Left renal cortex interstitium (tissue), 4 donors: ENCODE results near the gene DNAJC3. TPM values are rescaled to one million over a fixed set of nuclear protein-coding genes. Genes with fewer than 3 reads are reported as not detected.

ENCODE experiments used
- DNase-seq, 4 donors: peaks; one replicate each; pipeline ENCODE4 v3.0.0-alpha.2; 2013; ENCODE audit warnings: low read depth in 4 of 4, low spot score in 2 of 4, missing footprints in 1 of 4
- polyA plus RNA-seq, 4 donors: library from polyadenylated mRNA; unstranded; fragments of 120-200 nt; gene quantifications; one replicate each; pipeline ENCODE4 v1.2.1, GENCODE V29; 2013; ENCODE audit not compliant: insufficient read length in 4 of 4

Gene DNAJC3, protein sequence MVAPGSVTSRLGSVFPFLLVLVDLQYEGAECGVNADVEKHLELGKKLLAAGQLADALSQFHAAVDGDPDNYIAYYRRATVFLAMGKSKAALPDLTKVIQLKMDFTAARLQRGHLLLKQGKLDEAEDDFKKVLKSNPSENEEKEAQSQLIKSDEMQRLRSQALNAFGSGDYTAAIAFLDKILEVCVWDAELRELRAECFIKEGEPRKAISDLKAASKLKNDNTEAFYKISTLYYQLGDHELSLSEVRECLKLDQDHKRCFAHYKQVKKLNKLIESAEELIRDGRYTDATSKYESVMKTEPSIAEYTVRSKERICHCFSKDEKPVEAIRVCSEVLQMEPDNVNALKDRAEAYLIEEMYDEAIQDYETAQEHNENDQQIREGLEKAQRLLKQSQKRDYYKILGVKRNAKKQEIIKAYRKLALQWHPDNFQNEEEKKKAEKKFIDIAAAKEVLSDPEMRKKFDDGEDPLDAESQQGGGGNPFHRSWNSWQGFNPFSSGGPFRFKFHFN
- polyA plus RNA-seq, result 10 to 100 TPM; 32.7 to 45.2 (median 39.8) TPM

DNA sequence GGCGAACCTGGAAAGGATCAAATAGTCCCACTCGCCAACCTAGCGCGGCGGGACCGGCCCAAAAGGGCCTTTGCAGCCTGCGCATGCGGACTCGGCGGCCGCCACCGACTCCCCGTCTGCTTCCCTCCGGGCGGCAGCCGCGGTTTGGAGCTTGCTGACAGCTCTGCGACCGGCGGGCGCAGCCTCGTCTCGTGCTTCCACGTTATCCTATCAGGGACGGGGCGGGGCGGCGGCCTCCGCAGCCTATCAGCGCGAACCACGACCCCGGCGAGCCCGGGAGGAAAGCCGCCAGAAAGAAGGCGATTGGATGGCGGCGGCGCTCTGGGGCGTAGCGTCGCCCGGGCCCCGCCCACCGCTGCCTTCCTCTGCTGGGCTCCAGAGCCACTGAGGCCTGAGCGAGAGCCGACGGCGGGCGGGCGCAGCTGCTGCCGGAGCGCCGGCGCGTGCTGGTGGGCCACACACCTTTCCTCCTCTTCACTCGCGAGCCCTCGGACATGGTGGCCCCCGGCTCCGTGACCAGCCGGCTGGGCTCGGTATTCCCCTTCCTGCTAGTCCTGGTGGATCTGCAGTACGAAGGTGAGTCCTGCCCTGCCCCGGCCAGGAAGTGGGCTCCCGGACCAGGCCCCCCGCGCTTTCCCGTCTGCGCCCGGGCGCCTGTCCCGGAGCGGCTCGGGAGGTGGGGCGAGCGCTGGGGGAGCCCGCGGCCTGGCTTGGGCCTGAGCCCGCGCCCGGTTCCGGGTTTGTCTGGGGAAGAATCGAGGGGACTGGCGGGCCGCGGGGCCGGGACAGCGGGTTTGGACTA, at the start of gene DNAJC3:
Gene DNAJC3 (plus strand): TSS at position 378 of the 802 bp plus-strand sequence. CDS start 117 bp downstream, at position 495.
- DNase-seq, result peak; percentile 87 to 97 (median 93)

DNA sequence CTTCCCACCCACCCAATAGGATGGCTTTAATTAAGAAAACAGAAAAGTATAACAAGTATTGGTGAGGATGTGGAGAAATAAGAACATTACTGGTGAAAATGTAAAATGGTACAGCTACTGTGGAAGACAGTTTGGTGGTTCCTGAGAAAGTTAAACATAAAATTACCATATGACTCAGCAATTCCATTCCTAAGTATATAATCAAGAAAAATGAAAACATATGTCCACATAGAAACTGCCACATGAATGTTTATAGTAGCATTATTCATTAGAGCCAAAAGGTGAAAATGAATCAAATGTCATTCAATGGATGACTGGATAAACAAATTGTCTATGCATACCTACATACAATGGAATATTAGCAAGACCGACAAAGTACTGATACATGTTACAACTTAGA, 49.3 kb upstream of the DNAJC3 start:
- no peak for DNase-seq

DNA sequence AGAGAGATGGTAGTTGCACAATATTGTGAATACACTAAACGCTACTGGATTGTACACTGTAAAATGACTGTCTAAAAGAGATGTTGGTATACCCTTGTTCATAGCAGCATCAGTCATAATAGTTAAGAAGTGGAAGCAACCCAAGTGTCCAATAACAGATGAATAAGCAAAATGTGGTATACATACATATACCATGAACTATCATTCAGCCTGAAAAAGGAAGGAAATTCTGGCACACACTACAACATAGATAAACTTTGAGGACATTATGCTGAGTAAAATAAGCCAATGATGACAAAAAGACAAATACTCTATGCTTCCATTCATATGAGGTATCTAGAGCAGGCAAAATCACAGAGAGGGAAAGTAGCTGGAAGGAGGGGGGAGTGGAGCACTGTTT, 48.5 kb upstream of the DNAJC3 start:
- DNase-seq, result no peak

DNA sequence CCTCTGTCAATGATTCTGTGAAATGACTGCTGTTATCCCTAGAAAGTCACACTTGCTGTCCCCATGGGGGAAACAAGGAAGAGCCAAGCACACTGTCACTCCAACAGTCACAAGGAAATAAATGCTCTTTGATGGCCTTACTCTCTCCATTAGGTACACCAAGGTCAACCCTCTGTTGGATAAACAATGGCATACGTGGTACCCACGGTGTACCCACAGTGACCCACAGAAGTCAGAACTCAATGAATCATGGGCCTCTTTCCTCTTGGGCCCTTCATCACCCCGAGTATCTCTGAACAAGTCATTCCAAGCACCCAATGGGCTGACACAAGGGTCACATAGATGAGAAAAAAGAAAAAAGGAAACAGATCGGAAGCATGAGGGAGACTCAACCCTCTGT, 47.9 kb upstream of the DNAJC3 start:
- no peak for DNase-seq

DNA sequence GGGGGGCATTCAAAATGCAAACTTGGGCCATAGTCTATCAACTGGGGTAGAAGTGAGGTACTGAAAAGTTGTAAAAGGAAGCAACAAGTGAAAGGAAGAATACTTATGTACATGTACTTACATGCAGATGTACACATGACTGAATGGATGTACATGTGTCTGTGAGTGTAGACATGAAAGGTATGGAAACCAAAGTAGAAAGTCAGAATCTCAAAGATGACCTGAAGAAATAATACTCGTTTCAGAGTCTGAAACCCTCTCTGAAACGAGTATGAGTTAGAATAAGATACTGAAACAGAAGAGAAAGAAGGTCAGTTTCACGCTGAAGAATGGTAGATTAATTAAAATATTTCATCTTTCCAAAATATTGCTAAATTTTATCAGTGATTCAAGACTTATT, 46.3 kb upstream of the DNAJC3 start:
- no peak for DNase-seq

DNA sequence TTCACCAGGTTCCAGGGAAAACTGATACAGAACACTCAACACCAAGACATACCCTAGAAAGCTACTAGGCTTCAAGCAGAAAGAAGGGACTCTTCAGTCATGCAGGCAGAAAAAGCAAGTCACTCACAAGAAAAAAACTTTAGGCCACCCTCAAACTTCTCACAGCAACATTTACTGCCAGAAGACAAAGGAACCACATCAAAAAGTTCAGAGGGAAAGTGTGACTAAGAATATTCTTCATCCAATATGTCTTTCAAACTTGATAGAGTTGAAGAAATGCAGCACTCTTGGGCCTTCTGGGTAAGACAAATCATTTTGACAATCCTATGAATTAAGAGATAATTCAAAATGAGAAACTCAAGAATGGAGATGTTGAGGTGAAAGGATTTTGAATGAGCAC, 40.1 kb upstream of the DNAJC3 start:
- no peak for DNase-seq

DNA sequence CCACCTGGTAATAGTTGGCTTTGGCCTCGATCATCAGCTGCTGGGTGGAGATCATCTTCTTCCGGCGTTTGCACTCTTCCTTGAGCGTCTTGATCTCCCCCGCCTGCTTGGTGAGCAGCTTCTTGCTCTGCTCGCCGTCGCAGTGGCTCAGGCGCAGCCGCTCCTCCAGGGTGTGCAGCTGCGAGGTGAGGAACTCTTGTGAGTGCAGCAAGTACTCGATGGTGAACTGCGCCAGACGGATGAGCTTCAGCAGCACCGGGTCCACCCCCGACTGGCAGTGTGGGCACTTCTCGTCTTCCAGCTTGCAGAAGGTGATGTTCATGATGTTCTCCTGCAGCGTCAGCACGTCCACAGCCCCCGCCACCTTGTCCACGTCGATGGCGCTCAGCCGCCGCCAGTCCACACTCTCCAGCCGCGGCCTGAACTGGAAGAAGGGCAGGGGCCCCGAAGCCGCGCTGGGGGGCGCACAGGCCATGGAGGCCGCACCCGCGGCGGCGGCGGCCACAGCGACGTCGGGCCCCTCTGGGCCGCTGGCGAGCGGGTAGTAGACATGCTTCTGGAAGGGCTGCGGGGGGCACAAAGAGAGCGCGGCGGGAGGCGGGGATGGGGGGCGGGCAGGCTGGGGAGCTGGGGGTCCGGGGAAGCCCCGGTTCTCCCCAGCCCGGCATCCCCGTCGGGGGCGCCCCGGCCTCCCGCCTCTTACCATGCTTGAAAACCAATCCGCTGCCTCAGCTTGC, 35.5 kb upstream of the DNAJC3 start:
- DNase-seq, result no peak

DNA sequence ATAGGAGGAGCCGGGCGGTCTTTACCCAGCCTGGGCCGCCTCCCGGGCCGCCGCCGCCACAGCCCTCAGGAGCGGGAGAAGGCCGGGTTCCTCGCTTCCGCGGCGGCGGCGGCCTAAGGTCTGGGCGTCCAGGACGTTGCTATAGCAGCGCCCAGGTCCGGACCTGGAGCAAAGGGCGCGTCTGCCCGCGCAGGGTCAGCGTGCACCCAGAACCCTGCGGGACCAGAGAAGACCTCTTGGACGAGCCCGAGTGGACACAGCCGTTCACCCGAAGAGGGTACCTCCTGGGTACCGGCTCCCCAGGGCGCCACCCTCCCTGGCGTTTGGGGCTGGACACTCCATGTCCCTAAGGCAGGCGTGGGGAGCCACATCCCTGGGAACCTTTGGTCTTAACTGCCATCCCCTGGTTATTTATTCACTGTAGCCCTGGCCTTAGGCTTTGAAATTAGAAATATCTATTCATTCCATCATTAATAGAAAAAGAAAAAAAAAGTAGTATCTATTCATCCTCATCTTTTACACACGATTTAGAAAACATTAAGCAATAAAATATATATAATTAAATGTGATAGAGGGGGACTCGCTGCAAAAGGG, 34.8 kb upstream of the DNAJC3 start:
- peak in 1 of 4 donors; percentile 32 for DNase-seq

DNA sequence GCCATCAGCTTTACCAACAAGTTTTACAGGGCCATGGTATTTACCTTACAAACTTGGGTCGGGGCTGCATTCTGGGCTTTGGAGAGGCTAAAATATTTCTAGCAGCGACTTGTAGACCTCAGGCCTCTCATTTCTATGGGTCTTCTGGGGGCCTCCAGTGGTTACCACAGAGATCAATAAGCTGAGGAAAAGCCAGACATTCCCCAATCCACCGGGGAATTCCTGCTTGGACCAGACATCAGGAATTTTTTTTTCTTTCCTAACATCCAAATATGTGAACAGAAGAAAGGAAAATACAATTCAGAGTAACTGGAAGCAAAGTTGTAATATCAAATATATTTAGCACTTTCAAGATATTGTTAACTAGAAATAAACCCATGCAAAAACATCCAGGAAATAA, 33.9 kb upstream of the DNAJC3 start:
- DNase-seq, result no peak

DNA sequence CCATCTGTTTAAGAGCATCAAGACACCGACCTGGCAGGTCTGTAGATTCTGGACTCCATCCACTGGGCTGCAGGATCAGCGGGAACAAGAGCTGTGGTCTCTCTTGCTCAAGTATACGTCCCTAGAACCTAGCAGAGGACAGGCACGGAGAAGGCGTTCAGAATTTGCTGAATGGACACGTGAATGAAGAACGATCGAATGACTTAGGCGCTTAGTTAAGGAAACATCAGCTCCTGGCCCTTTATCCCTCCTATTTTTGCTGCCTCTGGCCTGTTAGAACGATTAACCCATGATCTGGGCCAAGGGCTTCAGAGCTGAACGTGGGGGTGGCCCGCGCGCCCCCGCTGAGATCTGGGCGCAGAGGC, 33.4 kb upstream of the DNAJC3 start:
- DNase-seq, result no peak

DNA sequence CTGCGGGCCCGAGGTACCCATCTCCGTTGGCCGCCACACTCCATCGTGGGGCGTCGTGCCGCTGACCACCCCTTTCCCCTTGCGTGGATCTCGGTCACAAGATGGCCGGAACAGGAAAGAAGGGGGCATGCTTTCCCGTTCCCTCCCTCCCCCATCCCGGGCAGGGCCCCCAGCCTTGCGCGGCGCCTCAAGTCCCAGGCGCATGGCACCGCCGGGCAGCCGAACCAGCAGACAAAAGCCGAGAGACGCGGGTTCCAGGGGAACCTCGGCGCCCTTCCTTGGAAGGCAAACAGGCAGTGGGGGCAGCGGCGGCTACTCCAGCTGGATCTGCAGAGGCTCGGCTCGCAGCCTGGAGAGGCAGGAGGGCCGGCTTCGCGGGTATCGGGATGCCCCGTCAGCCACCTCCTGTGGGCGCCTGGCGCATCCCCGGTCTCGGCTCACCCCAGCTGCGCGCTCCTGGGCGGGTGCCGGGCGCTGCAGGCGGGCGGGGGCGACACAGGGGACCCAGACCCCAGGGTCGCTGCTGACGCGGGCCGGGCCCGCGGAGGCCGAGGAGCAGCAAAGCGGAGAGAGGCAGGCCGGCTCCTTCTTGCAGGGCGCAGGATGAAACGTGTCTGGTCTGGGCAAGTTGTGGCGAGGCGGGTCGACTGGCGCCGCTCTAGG, 32.9 kb upstream of the DNAJC3 start:
- DNase-seq, result peak in 1 of 4 donors; percentile 54

DNA sequence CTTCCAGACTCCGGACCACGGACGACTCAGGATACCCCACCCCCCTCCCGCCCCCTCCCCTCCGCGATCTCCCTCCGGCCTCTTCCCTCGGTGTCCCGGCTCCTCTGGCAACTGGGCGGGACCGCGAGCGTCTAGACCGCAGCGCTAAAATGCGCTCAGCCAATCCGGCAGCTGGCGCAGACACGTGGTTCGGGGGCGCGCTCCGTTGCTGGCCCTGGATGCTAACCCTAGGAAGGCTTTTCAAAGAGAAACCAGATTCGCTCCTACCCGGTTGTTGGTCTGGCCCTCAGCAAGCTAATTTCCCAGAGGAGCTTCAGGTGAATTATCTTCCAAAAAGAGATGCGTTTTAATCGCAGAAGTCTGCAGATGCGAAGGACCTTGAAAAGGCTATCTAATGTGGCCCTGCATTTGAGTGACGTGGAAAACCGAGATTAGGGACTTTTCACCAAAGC, 32.3 kb upstream of the DNAJC3 start, which contains the start of gene DZIP1:
Gene DZIP1 (minus strand): TSS at position 106 of the 452 bp plus-strand sequence. CDS start 2,677 bp downstream, outside the sequence.
- DNase-seq, result peak in 2 of 4 donors; percentile 75 to 78

DNA sequence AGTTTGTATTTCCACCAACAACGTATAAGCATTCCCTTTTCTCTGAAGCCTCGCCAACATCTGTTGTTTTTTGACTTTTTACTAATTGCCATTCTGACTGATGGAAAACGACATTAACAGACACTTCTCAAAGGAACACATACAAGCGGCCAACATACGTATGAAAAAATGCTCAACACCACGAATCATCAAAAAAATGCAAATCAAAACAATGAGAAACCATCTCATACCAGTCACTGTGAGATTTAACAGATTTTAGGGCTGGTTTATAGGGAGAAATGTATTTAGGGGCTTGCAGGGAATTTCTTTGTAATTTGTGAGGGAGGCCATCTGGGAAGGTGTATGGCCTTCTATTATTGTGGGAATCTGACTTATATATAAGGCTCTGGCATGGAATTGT, 29.6 kb upstream of the DNAJC3 start:
- DNase-seq, result no peak

DNA sequence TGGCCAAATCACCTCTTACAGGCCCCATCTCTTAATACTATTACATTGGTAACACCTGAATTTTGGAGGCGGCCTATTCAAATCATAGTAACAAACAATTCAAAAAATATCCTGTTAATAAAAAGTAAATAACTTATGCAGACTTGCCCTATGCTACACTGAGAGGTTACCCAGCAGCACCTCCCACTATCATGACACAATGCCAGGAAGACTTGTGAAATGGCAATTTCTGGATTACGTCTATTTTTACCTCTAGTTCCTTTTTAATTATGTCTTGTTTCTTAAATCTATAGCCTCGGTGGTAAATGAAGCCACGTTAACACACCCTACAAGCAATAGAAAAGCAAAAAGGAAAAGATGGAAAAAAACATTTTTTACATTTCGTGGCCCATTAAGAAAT, 26.2 kb upstream of the DNAJC3 start:
- no peak for DNase-seq

DNA sequence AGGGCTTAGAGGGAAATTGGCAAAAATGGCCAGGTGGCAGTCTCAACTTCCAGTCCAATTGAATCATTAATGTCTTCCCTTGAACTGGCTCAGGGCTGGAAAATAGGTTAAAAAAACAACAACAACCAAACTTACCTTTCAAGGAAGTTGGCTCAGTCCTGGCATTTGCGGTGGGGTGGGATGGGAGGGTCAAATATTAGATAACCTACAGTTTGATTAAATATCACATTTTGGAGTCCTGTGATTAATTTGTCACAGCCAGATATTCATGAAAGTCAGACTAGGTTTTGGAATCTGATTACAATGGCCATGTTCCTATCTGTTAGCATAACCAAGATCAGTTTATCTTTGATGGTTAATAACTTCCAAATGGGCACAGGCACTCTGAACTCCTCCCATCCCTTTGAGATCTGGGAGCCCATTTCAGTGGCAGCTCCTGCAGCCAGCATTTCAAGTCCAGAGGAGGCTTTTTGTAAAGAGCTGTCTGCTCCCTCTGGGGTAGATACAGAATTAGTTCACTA, 24.6 kb upstream of the DNAJC3 start:
- DNase-seq, result no peak

DNA sequence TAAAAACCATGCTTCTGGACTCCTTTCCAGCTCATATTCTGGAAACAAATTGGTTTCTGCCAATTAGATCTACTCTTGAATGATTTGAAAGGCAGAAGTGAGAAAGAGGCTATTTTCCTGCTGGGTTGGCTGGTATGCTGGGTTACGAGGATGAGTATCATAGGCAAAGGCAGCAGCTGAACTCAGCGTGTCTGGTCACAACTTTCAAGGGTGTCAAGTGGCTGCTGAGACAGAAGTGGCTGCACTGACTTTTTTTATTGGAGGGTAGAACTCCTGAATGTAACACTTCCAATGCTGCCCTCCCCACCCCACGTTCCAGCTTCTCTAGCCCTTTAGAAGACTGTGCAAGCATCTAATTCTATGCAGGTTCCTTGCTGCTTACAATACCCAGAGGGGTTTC, 24.1 kb upstream of the DNAJC3 start:
- no peak for DNase-seq

DNA sequence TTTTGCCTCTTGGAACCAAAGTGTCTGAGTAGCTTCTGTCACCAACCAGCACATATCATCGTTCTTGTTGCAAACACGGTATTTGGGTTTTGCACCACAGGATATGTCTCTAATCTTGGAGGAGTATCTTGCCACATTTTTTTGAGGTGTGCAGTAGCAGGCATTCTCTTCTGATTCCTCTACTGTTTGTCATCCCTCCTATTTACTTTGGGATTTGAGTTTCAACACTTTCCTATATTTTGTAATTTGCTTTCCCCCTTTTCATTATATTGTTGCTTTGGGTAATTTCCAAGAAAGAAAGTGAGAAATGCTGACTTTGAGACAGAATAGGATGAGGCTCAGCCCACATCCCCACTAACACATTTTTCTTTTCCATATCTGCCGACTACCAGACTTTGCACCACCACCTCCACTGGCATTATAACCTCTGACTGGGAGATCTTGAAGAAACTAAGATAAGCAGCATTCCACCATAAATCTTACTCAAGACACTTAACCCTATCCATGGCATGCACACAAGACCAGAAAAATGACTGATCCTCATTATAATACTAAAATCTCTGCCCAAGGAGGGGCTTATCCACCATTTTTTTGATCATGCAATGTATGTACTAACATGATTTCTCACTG, 20.4 kb upstream of the DNAJC3 start:
- no peak for DNase-seq

DNA sequence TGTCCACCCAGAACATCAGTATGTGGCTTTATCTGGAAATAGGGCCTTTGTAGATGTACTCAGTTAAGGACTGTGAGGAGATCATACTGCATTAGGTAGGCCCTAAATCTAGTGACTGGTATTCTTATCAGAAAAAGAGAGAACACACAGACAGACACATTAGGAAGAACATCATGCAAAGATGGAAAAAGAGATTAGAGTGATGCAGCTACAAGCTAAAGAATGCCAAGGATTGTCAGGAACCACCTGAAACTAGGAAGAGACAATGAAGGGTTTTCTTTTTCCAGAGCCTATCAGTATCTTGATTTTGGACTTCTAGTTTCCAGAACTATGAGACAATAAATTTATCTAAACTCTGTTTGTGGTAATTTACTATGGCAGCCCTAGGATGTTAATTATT, 17.4 kb upstream of the DNAJC3 start:
- DNase-seq, result no peak

DNA sequence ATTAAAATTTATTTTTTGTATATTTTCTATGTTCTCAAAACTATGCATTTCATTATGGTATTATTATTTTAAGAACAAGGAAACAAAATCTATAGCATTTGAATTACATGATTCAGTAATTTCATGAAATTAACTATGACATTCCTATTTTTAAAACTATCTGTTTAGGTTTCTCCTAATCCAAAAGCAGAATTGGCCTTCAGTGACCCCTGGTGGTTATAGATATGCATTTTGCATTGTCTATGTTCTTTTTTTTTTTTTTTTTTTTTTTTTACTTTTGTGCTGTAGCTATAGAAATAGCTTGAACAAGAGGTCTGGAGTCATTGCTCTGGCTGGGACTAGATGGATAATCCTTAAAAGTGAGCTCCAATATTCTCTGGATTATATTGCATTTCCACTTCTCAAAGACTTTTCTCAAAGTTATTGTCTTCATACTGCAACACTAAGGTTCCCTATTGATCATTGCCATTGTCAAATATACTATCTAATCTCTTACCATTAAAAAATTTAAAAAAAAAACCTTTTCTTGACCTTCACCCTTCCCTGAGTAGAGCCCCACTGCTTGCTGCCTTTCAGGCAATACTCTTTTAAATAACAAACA, 15.9 kb upstream of the DNAJC3 start:
- DNase-seq, result peak in 1 of 4 donors; percentile 27
